HCT116 (cell line): ENCODE results near the gene IL22RA1. TPM values are rescaled to one million over a fixed set of nuclear protein-coding genes. Genes with fewer than 3 reads are reported as not detected.

Experiments
- ATAC-seq: fragments of 200-7000 bp; cut with Tn5 transposase; 2 replicates; pipeline ENCODE4 v1.9.1; 2020; ENCODE audit warnings: mild to moderate bottlenecking, moderate library complexity
- BruUV-seq: library from RNA; stranded (reverse); fragments of 400-500 nt; replicated peaks from 2 replicates; lab custom pipeline; 2021; lab: Mats Ljungman, UMichigan
- CTCF ChIA-PET: fragments of 300-600 bp; sonication (Branson Sonifier 250); formaldehyde crosslinking; loops from one replicate; lab custom pipeline; 2021; ENCODE audit warnings: antibody characterized with exemption; lab: Charles Lee
- POLR2A ChIA-PET: fragments of 300-600, 350-600 bp; sonication (Branson Sonifier 250); formaldehyde crosslinking; loops from one replicate; lab custom pipeline; 2021; ENCODE audit warnings: antibody characterized with exemption; lab: Charles Lee
- RAD21 ChIA-PET, 2 experiments: fragments of 300-600 bp; sonication (Branson Sonifier 250); formaldehyde crosslinking; loops; one replicate each; lab custom pipeline; 2023; ENCODE audit warnings: low total read pairs in 2 of 2; ENCODE audit not compliant: uncharacterized antibody in 2 of 2, unreplicated experiment in 2 of 2, low non-redundant PET in 1 of 2; lab: Charles Lee
- DNase-seq: peaks from one replicate; pipeline ENCODE4 v3.0.0-alpha.2; 2010; ENCODE audit warnings: low read depth, low spot score
- H2AFZ ChIP-seq: fragments of 200-600 bp; shearing (Covaris generic), sonication (generic); 2 replicates; pipeline ENCODE4 v1.6.1; 2017; ENCODE audit warnings: low read depth, mixed run types, mixed read lengths, antibody characterized with exemption, low read length; ENCODE audit not compliant: poor library complexity, severe bottlenecking
- H3K27ac ChIP-seq: 2 replicates; pipeline ENCODE4 v1.5.1; 2012; ENCODE audit warnings: low read depth, low read length
- H3K27me3 ChIP-seq: fragments of 200-600 bp; sonication (generic); 2 replicates; pipeline ENCODE4 v1.6.1; 2016; ENCODE audit warnings: mixed run types, low read length, mixed read lengths; ENCODE audit not compliant: insufficient read depth
- H3K36me3 ChIP-seq, 2 experiments: fragments of 200-500 bp in 1 of 2; fragments of 200-600 bp in 1 of 2; sonication (Bioruptor generic) in 1 of 2; sonication (generic) in 1 of 2; 2 replicates each; pipeline versions ENCODE4 v1.5.1 to v1.6.1; 2014 to 2016; ENCODE audit warnings: low read length in 2 of 2, inconsistent platforms in 1 of 2, mixed read lengths in 1 of 2, mixed run types in 1 of 2; ENCODE audit not compliant: insufficient read depth in 2 of 2, control insufficient read depth in 1 of 2
- H3K4me1 ChIP-seq, 2 experiments: fragments of 200-600 bp in 1 of 2; sonication (generic) in 1 of 2; 2 replicates each; pipeline versions ENCODE4 v1.5.1 to v1.6.1; 2012 to 2017; ENCODE audit warnings: low read length in 2 of 2, inconsistent platforms in 1 of 2, mild to moderate bottlenecking in 1 of 2, mixed read lengths in 1 of 2, mixed run types in 1 of 2, moderate library complexity in 1 of 2; ENCODE audit not compliant: insufficient read depth in 2 of 2, control insufficient read depth in 1 of 2
- H3K4me2 ChIP-seq: fragments of 200-600 bp; sonication (generic); 2 replicates; pipeline ENCODE4 v1.6.1; 2017; ENCODE audit warnings: mixed run types, low read length, mixed read lengths
- H3K4me3 ChIP-seq, 2 experiments: fragments of 200-600 bp in 1 of 2; sonication (generic) in 1 of 2; replicated peaks in 1 of 2; 2 replicates each; pipeline ENCODE4 v1.5.1; 2011 to 2016; ENCODE audit warnings: low read length in 2 of 2, control low read depth in 1 of 2, low read depth in 1 of 2, mild to moderate bottlenecking in 1 of 2, mixed read lengths in 1 of 2, mixed run types in 1 of 2
- H3K79me2 ChIP-seq: fragments of 200-600 bp; sonication (generic); 2 replicates; pipeline ENCODE4 v1.6.1; 2017; ENCODE audit warnings: mild to moderate bottlenecking, mixed run types, low read length, moderate library complexity, mixed read lengths; ENCODE audit not compliant: insufficient read depth
- H3K9ac ChIP-seq: fragments of 200-600 bp; sonication (generic); 2 replicates; pipeline ENCODE4 v1.6.1; 2016; ENCODE audit warnings: low read length, mixed read lengths
- H3K9me2 ChIP-seq: fragments of 200-600 bp; sonication (generic), shearing (Covaris generic); 2 replicates; pipeline ENCODE4 v1.6.1; 2017; ENCODE audit warnings: mixed run types, mild to moderate bottlenecking, moderate library complexity; ENCODE audit not compliant: insufficient read depth
- H3K9me3 ChIP-seq, 2 experiments: fragments of 200-500 bp in 1 of 2; fragments of 200-600 bp in 1 of 2; sonication (Bioruptor generic) in 1 of 2; sonication (generic) in 1 of 2; 2 replicates each; pipeline ENCODE4 v1.6.1; 2014 to 2017; ENCODE audit warnings: low read length in 2 of 2, mixed read lengths in 2 of 2, inconsistent platforms in 1 of 2, low read depth in 1 of 2, mild to moderate bottlenecking in 1 of 2, mixed run types in 1 of 2, moderate library complexity in 1 of 2; ENCODE audit not compliant: control insufficient read depth in 1 of 2, insufficient read depth in 1 of 2
- H4K20me1 ChIP-seq: fragments of 200-600 bp; sonication (generic), shearing (Covaris generic); 2 replicates; pipeline ENCODE4 v1.6.1; 2017; ENCODE audit warnings: mixed run types, mild to moderate bottlenecking, moderate library complexity; ENCODE audit not compliant: insufficient read depth
- EGR1 ChIP-seq: IDR thresholded peaks from 2 replicates; pipeline ENCODE4 v1.6.1; 2012; ENCODE audit warnings: low read depth
- ELF1 ChIP-seq: IDR thresholded peaks from 2 replicates; pipeline ENCODE4 v1.6.1; 2012; ENCODE audit warnings: low read depth, borderline replicate concordance
- FOSL1 ChIP-seq: IDR thresholded peaks from 2 replicates; pipeline ENCODE4 v1.6.1; 2012; ENCODE audit warnings: low read depth
- JUND ChIP-seq: IDR thresholded peaks from 2 replicates; pipeline ENCODE4 v1.6.1; 2012
- POLR2A ChIP-seq: IDR thresholded peaks from 2 replicates; pipeline ENCODE4 v1.7.0; 2011; ENCODE audit warnings: borderline replicate concordance; ENCODE audit not compliant: insufficient read depth, insufficient read length; ENCODE audit errors: extremely low read depth
- POLR2AphosphoS5 ChIP-seq: IDR thresholded peaks from 2 replicates; pipeline ENCODE4 v1.6.1; 2011; ENCODE audit warnings: mild to moderate bottlenecking, low read depth, low read length, moderate library complexity
- RAD21 ChIP-seq: IDR thresholded peaks from 2 replicates; pipeline ENCODE4 v1.6.1; 2012; ENCODE audit warnings: low read depth, mild to moderate bottlenecking
- SP1 ChIP-seq: IDR thresholded peaks from 2 replicates; pipeline ENCODE4 v1.6.1; 2012; ENCODE audit warnings: low read depth
- SRF ChIP-seq: IDR thresholded peaks from 2 replicates; pipeline ENCODE4 v1.6.1; 2012; ENCODE audit warnings: low read depth
- intact Hi-C: fragments of 100-400 bp; cut with micrococcal nuclease; formaldehyde crosslinking; loops from 2 replicates; pipeline ENCODE4 v1.10.0; 2022
- total RNA-seq: library from RNA; stranded (reverse); gene quantifications from one replicate; pipeline ENCODE4 v1.2.1, GENCODE V29; 2021; ENCODE audit not compliant: unreplicated experiment
- TF ChIP-seq, protein P1 (sequence below): IDR thresholded peaks from 2 replicates; pipeline ENCODE4 v1.6.1; 2012; ENCODE audit warnings: low read depth
- TF ChIP-seq, protein P2 (sequence below): IDR thresholded peaks from 2 replicates; pipeline ENCODE4 v1.6.1; 2012

Gene IL22RA1
- total RNA-seq, 1 experiment from 2014 or later, result 2.1 TPM

DNA sequence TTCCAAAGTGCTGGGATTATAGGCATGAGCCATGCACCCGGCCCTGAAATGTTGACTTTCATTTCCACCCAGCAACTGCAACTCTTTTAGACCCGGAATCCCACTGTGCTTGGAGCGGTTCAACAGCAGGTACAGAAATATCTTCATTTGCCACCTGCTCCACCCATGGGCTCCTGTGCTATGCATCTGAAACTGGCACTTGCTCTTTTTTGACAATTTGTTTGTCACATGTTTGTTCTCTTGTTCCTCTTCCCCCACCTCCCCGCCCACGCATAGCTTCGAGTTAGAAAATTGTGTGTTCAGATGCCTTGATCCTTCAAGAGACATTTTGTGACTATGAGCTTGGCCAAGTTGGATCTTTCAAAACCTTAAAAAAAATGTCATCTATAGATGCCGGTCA, 46.6 kb upstream of the IL22RA1 start:
- POLR2A ChIA-PET, result no interaction called here
- H3K4me1 ChIP-seq, result peaks cover 18 to 43% of the 10 kb centered on the region in 2 experiments; a peak in 3 of 4 replicates
- no peak overlapping the region for H3K4me2 ChIP-seq
- no peak for DNase-seq
- TF ChIP-seq POLR2A, result no peak
- TF ChIP-seq SRF, result no peak
- TF ChIP-seq FOSL1, result no peak
- TF ChIP-seq EGR1, result no peak
- TF ChIP-seq JUND, result no peak
- TF ChIP-seq SP1, result no peak
- TF ChIP-seq, protein P1, sequence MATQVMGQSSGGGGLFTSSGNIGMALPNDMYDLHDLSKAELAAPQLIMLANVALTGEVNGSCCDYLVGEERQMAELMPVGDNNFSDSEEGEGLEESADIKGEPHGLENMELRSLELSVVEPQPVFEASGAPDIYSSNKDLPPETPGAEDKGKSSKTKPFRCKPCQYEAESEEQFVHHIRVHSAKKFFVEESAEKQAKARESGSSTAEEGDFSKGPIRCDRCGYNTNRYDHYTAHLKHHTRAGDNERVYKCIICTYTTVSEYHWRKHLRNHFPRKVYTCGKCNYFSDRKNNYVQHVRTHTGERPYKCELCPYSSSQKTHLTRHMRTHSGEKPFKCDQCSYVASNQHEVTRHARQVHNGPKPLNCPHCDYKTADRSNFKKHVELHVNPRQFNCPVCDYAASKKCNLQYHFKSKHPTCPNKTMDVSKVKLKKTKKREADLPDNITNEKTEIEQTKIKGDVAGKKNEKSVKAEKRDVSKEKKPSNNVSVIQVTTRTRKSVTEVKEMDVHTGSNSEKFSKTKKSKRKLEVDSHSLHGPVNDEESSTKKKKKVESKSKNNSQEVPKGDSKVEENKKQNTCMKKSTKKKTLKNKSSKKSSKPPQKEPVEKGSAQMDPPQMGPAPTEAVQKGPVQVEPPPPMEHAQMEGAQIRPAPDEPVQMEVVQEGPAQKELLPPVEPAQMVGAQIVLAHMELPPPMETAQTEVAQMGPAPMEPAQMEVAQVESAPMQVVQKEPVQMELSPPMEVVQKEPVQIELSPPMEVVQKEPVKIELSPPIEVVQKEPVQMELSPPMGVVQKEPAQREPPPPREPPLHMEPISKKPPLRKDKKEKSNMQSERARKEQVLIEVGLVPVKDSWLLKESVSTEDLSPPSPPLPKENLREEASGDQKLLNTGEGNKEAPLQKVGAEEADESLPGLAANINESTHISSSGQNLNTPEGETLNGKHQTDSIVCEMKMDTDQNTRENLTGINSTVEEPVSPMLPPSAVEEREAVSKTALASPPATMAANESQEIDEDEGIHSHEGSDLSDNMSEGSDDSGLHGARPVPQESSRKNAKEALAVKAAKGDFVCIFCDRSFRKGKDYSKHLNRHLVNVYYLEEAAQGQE, result no peak
- TF ChIP-seq RAD21, result no peak
- TF ChIP-seq, protein P2, sequence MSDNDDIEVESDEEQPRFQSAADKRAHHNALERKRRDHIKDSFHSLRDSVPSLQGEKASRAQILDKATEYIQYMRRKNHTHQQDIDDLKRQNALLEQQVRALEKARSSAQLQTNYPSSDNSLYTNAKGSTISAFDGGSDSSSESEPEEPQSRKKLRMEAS, result no peak
- no peak for TF ChIP-seq POLR2AphosphoS5
- no peak for TF ChIP-seq ELF1
- H3K36me3 ChIP-seq, result no peaks in the 10 kb centered on the region
- no TSS peak for BruUV-seq
- H3K9me2 ChIP-seq, result no peaks in the 10 kb centered on the region
- intact Hi-C loops, result no loop called here
- RAD21 ChIA-PET, result no interaction called here
- no peaks in the 10 kb centered on the region for H3K27me3 ChIP-seq
- CTCF ChIA-PET, result interaction anchor here (0.9 to 2.1 kb wide), 5 partner anchors 9 to 201 kb away, joined by 4 to 11 read pairs (median 6); no protein-coding TSS in a partner anchor
- no peak overlapping the region for H2AFZ ChIP-seq
- H4K20me1 ChIP-seq, result no peaks in the 10 kb centered on the region
- H3K27ac ChIP-seq, result no peak overlapping the region
- ATAC-seq, result no peak
- peaks cover 14% of the 10 kb centered on the region; the same call in 1 of the 2 replicates for H3K79me2 ChIP-seq
- H3K4me3 ChIP-seq, result no peak overlapping the region
- H3K9me3 ChIP-seq, result no peaks in the 10 kb centered on the region
- no peak overlapping the region for H3K9ac ChIP-seq
